ENCODE results near the gene WDR70.

The WDR70 gene

GRCh38 chr5:37519807-37520206 lies 140.7 kb downstream of the WDR70 start:
- TF ChIP-seq, protein P1, sequence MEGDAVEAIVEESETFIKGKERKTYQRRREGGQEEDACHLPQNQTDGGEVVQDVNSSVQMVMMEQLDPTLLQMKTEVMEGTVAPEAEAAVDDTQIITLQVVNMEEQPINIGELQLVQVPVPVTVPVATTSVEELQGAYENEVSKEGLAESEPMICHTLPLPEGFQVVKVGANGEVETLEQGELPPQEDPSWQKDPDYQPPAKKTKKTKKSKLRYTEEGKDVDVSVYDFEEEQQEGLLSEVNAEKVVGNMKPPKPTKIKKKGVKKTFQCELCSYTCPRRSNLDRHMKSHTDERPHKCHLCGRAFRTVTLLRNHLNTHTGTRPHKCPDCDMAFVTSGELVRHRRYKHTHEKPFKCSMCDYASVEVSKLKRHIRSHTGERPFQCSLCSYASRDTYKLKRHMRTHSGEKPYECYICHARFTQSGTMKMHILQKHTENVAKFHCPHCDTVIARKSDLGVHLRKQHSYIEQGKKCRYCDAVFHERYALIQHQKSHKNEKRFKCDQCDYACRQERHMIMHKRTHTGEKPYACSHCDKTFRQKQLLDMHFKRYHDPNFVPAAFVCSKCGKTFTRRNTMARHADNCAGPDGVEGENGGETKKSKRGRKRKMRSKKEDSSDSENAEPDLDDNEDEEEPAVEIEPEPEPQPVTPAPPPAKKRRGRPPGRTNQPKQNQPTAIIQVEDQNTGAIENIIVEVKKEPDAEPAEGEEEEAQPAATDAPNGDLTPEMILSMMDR (IDR thresholded peaks at IDR 0.05; ENCODE audit: low read depth, low read length) = no peak
- DNase-seq (ENCODE audit: low read depth in 2 of 2) = no peak
- no peak overlapping the region for H3K4me3 ChIP-seq (replicated peaks in 1 of 2; ENCODE audit: low read depth in 2 of 2, low read length in 2 of 2)

DNA sequence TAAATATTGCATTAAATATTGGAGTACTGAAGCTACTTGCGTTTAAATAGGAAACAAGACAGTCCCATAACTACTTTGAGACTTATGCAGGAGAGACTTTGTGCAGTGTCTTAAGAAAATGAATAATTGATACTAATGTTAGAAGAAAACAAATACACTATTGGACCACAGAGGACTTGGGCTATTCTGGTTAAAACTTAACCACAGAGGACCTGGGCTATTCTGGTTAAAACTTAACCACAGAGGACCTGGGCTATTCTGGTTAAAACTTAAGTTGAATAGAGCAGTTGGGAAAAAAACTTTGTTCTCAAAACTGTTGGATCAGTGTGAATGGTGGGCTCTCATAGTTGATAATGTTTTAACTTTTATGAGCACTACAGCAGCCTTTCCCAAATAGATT lies 141.7 kb downstream of the WDR70 start:
- TF ChIP-seq, protein P1 (IDR thresholded peaks at IDR 0.05; ENCODE audit: low read depth, low read length) = no peak
- H3K4me3 ChIP-seq (replicated peaks in 1 of 2; ENCODE audit: low read depth in 2 of 2, low read length in 2 of 2) = no peak overlapping the region
- DNase-seq (ENCODE audit: low read depth in 2 of 2) = no peak

GRCh38 chr5:37532976-37533740 lies 154.0 kb downstream of the WDR70 start:
- TF ChIP-seq, protein P1 (IDR thresholded peaks at IDR 0.05; ENCODE audit: low read depth, low read length) = peak; percentile 31
- no peak overlapping the region for H3K4me3 ChIP-seq (replicated peaks in 1 of 2; ENCODE audit: low read depth in 2 of 2, low read length in 2 of 2)
- peak in 1 of 2 donors; percentile 97 for DNase-seq (ENCODE audit: low read depth in 2 of 2)

DNA sequence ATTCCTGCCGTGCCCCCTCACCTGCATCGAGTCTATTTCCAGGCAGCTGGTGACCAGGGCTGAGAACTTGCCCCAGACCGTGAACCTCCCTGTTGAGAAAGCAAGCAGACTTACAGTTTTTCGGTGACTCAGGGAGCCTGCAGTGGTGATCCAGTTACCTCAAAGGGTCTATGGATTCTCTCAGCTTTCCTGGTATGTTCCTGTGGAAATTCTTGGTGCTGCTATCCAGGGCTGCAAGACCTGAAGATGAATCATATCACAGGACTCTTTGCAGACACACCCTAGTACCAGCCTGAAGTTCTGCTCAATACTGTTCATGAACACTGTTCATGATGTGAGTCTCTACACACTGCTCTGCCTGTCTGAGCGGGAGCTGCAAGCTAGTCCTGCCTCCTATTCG lies 154.7 kb downstream of the WDR70 start:
- peak in 1 of 2 donors; percentile 74 for DNase-seq (ENCODE audit: low read depth in 2 of 2)
- TF ChIP-seq, protein P1 (IDR thresholded peaks at IDR 0.05; ENCODE audit: low read depth, low read length) = no peak
- H3K4me3 ChIP-seq (replicated peaks in 1 of 2; ENCODE audit: low read depth in 2 of 2, low read length in 2 of 2) = no peak overlapping the region

- no peak overlapping the region for H3K4me3 ChIP-seq (replicated peaks in 1 of 2; ENCODE audit: low read depth in 2 of 2, low read length in 2 of 2)
- TF ChIP-seq, protein P1 (IDR thresholded peaks at IDR 0.05; ENCODE audit: low read depth, low read length) = no peak
- no peak for DNase-seq (ENCODE audit: low read depth in 2 of 2)
Measured at GRCh38 chr5:37539459-37539858, 160.3 kb downstream of the WDR70 start.

DNA sequence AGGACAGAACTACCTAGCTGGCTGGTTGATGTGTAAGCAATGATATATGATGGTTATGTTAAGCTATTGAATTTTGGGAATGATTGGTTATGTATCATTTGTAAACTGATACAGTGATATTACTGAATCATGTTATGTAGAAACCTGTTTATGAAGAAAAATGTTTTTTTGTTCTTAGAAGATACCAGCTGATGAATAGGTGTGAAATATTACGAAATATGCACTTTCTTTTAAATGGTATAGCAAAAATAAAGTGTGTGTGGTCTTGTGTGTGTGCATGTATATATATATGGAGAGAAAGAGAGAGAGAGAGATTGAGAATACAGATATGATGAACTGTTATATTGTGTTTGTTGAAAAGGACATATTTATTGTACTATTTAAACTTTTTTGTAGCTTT lies 164.1 kb downstream of the WDR70 start:
- DNase-seq (ENCODE audit: low read depth in 2 of 2) = no peak
- no peak overlapping the region for H3K4me3 ChIP-seq (replicated peaks in 1 of 2; ENCODE audit: low read depth in 2 of 2, low read length in 2 of 2)
- TF ChIP-seq, protein P1 (IDR thresholded peaks at IDR 0.05; ENCODE audit: low read depth, low read length) = no peak

DNA sequence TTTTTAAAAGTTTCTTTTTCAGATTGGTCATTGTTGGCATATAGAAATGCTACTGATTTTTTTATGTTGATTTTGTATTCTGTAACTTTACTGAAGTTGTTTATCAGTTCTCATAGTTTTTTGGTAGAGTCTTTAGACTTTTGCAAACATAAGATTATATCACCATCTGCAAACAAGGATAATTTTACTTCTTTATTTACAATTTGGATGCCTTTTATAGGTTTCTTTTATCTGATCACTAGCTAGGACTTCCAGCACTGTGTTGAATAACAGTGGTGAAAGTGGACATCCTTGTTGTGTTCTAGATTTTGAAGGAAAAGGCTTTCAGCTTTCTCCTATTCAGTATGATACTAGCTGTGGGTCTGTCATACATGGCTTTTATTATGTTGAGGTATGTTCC lies 170.3 kb downstream of the WDR70 start:
- DNase-seq (ENCODE audit: low read depth in 2 of 2) = no peak
- TF ChIP-seq, protein P1 (IDR thresholded peaks at IDR 0.05; ENCODE audit: low read depth, low read length) = no peak
- no peak overlapping the region for H3K4me3 ChIP-seq (replicated peaks in 1 of 2; ENCODE audit: low read depth in 2 of 2, low read length in 2 of 2)
